ENCODE measurements around the gene NIPSNAP2.
"Not testable (repeated sequence)": the region's sequence is repeated elsewhere in the genome, so short reads cannot be mapped to it uniquely, and the experiment has no call there.

Gene NIPSNAP2

DNA sequence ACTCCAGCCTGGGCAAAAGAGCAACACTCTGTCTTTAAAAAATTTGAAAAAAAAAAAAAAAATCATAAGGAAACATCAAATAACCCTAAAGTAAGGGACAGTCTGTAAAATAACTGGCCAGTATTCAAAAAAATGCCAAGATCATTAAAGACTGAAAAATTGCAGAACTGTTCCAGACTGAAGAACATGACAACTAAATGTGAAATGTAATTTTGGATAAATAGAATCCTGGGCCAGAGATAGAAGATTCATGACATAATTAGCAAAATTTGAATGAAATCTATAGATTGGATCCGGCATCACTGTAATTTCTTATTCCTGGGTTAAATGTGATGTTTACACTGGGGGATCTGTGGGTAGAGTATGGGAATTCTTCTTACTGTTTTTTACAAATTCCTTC lies 83.9 kb downstream of the NIPSNAP2 start:
- H3K4me2 ChIP-seq (ENCODE audit: low read length): no peak overlapping the region
- peaks cover 70% of the 10 kb centered on the region for H3K36me3 ChIP-seq (ENCODE audit: control insufficient read depth, low read length)
- H3K4me3 ChIP-seq (ENCODE audit: low read length): no peak overlapping the region
- H3K4me1 ChIP-seq (ENCODE audit: control insufficient read depth, low read length): peaks cover 25% of the 10 kb centered on the region
- peaks cover 11% of the 10 kb centered on the region for H3F3A ChIP-seq (ENCODE audit: control insufficient read depth, insufficient read depth)
- no peaks in the 10 kb centered on the region for H3K9me2 ChIP-seq (replicated peaks; ENCODE audit: control insufficient read depth, low read length)
- H3K9me3 ChIP-seq (ENCODE audit: control insufficient read depth, insufficient read depth, low read length): no peaks in the 10 kb centered on the region
- no peak for TF ChIP-seq CTCF (IDR thresholded peaks at IDR 0.05; ENCODE audit: low read depth, low read length, poor library complexity, severe bottlenecking)
- no peak for TF ChIP-seq EZH2phosphoT487 (IDR thresholded peaks at IDR 0.05; ENCODE audit: borderline replicate concordance, low read length)
- H3K27ac ChIP-seq (ENCODE audit: low read depth, low read length): no peak overlapping the region
- H3K27me3 ChIP-seq (ENCODE audit: control insufficient read depth, low read length): no peaks in the 10 kb centered on the region
- peaks cover 3% of the 10 kb centered on the region for H4K20me1 ChIP-seq (ENCODE audit: control insufficient read depth, insufficient read depth, low read depth, low read length)
- peaks cover 96% of the 10 kb centered on the region for H3K79me2 ChIP-seq (ENCODE audit: control insufficient read depth, low read length)

DNA sequence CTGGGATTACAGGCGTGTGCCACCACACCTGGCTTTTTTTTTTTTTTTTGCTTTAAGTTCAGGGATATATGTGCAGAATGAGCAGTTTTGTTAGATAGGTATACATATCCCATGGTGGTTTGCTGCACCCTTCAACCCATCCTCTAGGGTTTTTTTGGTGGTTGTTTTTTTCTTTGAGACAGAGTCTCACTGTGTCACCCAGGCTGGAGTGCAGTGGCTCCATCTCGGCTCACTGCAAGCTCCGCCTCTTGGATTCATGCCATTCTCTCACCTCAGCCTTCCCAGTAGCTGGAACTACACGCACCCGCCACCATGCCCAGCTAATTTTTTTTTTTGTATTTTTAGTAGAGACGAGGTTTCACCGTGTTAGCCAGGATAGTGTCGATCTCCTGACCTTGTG lies 84.4 kb downstream of the NIPSNAP2 start:
- Histone ChIP-seq H3K4me1 (ENCODE audit: control insufficient read depth, low read length) (peaks cover 30% of the 10 kb centered on the region), H3K36me3 (ENCODE audit: control insufficient read depth, low read length) (peaks cover 73% of the 10 kb centered on the region), H3K4me2 (ENCODE audit: low read length) (peak overlapping the region; percentile 31; the same call in 1 of the 2 replicates), H3K79me2 (ENCODE audit: control insufficient read depth, low read length) (peaks cover 98% of the 10 kb centered on the region), H3F3A (ENCODE audit: control insufficient read depth, insufficient read depth) (peaks cover 16% of the 10 kb centered on the region)
- H3K9me3 ChIP-seq (ENCODE audit: control insufficient read depth, insufficient read depth, low read length); H3K27ac ChIP-seq (ENCODE audit: low read depth, low read length); H3K27me3 ChIP-seq (ENCODE audit: control insufficient read depth, low read length); H4K20me1 ChIP-seq (ENCODE audit: control insufficient read depth, insufficient read depth, low read depth, low read length); H3K9me2 ChIP-seq (replicated peaks; ENCODE audit: control insufficient read depth, low read length); H3K4me3 ChIP-seq (ENCODE audit: low read length): not testable (repeated sequence)

Data from DOHH2 (cell line).